Upper lobe of left lung (tissue), 6 donors: ENCODE data around the gene SPTBN1. TPM values are rescaled to one million over a fixed set of nuclear protein-coding genes. Genes with fewer than 3 reads are reported as not detected.

Experiments used
- ATAC-seq, 2 donors: fragments of 200-7000 bp; cut with Tn5 transposase; one replicate each; pipeline ENCODE4 v1.9.1; 2022; ENCODE audit warnings: mild to moderate bottlenecking in 2 of 2, moderate library complexity in 2 of 2; ENCODE audit not compliant: low FRiP score in 2 of 2
- DNase-seq, 2 donors: peaks; one replicate each; pipeline ENCODE4 v3.0.0-alpha.2; 2019 to 2020
- H3K27ac ChIP-seq, 4 donors: fragments of 200-600 bp; sonication (generic); one replicate each; pipeline ENCODE4 v1.5.1; 2016 to 2019
- H3K27me3 ChIP-seq, 4 donors: fragments of 200-600 bp; sonication (generic); one replicate each; pipeline ENCODE4 v1.5.1; 2017 to 2019
- H3K36me3 ChIP-seq, 4 donors: fragments of 200-600 bp; sonication (generic); one replicate each; pipeline ENCODE4 v1.5.1; 2016 to 2019
- H3K4me1 ChIP-seq, 4 donors: fragments of 200-600 bp; sonication (generic); one replicate each; pipeline ENCODE4 v1.5.1; 2018 to 2019
- H3K4me3 ChIP-seq, 4 donors: fragments of 200-600 bp; sonication (generic); one replicate each; pipeline ENCODE4 v1.5.1; 2017 to 2019; ENCODE audit warnings: mild to moderate bottlenecking in 2 of 4, moderate library complexity in 1 of 4
- H3K9me3 ChIP-seq, 4 donors: fragments of 200-600 bp; sonication (generic); one replicate each; pipeline ENCODE4 v1.5.1; 2018 to 2019
- EP300 ChIP-seq, 4 donors: sonication (generic); formaldehyde crosslinking; IDR thresholded peaks; one replicate each; pipeline ENCODE4 v1.5.1; 2017; ENCODE audit warnings: antibody characterized with exemption in 4 of 4, control low read depth in 2 of 4
- POLR2A ChIP-seq, 4 donors: fragments of 450-650 bp; IDR thresholded peaks; one replicate each; pipeline ENCODE4 v1.5.1; 2016 to 2017; ENCODE audit warnings: antibody characterized with exemption in 4 of 4, mild to moderate bottlenecking in 2 of 4
- POLR2AphosphoS5 ChIP-seq, 2 donors: sonication (generic); formaldehyde crosslinking; IDR thresholded peaks; one replicate each; pipeline ENCODE4 v1.5.1; 2017; ENCODE audit warnings: antibody characterized with exemption in 2 of 2
- WGBS, 2 donors: methylation state at CpG; one replicate each; pipeline ENCODE4 v1.1.5; 2017 to 2018; 5-methylcytosine and 5-hydroxymethylcytosine counted together
- total RNA-seq, 6 donors: library from RNA; depleted of rRNA in 4 of 6; stranded (reverse); fragments of >200 nt in 4 of 6; gene quantifications; one replicate each; pipeline versions ENCODE4 v1.1.0 to v1.2.1, GENCODE V29; 2016 to 2021
- TF ChIP-seq, protein P1 (sequence below), 6 experiments: fragments of 450-650 bp in 4 of 6; fragments of 200-600 bp in 2 of 6; sonication (generic) in 2 of 6; IDR thresholded peaks; one replicate each; pipeline ENCODE4 v1.5.1; 2016 to 2019; ENCODE audit warnings: antibody characterized with exemption in 6 of 6
- donor health status: DM: no; HTN: no; CAD: no; lungs with moderate emphysema.
- donor health status: DM: no; HTN: yes; CAD: no; lungs with severe emphysema.

SPTBN1 gene
- total RNA-seq, 6 donors from 2014 or later = 449 to 911 (median 654) TPM

DNA sequence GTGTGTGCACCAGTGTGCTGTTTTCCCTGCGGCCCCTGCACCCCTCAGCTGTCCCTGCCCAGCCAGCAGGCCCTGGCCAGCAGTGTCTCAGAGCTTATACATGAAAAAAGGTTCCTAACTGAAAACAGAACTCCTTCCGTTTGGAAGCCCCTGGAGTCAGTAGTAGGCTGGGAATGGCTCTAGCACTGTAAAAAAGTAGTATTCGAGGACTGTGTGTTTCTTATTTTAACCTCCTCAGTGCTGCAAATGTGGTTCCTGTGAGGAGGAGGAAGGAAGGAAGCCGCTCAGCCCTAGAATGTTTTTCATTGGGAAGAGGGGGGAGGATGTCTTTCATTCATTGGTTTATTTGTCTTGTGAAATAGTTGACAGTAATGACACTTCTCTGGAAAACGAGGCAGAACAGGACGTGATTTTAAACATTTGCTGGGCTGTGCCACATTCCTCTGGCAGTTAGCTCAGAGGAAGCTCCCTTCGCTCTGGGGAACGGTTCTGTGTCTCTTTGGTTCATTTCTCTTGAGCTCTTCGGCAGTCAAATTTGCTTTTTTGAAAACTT lies 103.5 kb downstream of the SPTBN1 start:
- peak overlapping the region; percentile 21 to 66 (median 56) for H3K4me3 ChIP-seq
- H3K4me1 ChIP-seq = peaks cover 55 to 83% (median 64%) of the 10 kb centered on the region in 4 donors
- peak; percentile 41 to 54 for DNase-seq

DNA sequence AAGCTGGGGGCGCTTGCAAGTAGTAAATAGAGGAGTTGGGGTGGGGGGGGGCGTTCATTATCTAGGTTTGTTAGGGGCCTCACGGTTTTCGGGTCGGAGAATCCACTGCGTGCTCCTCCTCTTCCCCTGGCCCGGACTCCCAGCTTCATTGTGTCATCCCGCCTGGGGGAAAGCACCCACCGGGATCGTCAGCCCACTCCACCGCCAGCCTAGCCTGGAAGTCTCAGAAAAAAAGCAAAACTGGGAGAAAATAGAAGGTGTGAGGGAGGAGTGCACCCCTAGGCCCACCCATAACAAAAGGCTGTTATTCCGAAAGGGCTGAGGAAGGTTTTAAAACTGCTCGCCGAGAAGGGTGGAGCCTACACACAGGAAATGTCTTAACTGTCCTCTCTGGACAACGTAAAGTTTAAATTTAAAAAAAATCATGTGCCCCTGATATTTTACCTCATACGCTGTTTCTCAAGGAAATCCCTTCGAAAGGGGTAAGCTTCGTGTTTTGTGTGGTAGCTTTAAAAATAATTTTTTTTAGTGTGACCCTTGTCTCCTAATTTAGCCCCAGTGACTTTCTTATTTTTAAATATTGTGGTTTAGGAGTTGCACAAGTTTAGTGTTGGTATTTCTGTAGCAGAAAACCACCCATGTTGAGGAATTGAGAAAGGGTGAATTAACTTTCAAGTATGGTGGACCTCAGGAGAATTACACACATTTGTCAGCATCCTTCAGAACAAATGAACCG lies 104.2 kb downstream of the SPTBN1 start:
- Histone ChIP-seq H3K36me3 (peaks cover 0 to 9% (median 0%) of the 10 kb centered on the region in 4 donors), H3K4me3 (peak overlapping the region; percentile 20 to 66 (median 56)), H3K9me3 (no peaks in the 10 kb centered on the region), H3K27ac (peak overlapping the region; percentile 93 to 95 (median 94)), H3K27me3 (no peaks in the 10 kb centered on the region), H3K4me1 (peaks cover 51 to 82% (median 61%) of the 10 kb centered on the region in 4 donors)
- DNase-seq = peak in 1 of 2 donors; percentile 53
- 4% methylated on average over 18 to 19 of the region's 19 CpGs for WGBS, 2 donors
- peak; percentile 53 to 55 for ATAC-seq
- TF ChIP-seq, protein P1, sequence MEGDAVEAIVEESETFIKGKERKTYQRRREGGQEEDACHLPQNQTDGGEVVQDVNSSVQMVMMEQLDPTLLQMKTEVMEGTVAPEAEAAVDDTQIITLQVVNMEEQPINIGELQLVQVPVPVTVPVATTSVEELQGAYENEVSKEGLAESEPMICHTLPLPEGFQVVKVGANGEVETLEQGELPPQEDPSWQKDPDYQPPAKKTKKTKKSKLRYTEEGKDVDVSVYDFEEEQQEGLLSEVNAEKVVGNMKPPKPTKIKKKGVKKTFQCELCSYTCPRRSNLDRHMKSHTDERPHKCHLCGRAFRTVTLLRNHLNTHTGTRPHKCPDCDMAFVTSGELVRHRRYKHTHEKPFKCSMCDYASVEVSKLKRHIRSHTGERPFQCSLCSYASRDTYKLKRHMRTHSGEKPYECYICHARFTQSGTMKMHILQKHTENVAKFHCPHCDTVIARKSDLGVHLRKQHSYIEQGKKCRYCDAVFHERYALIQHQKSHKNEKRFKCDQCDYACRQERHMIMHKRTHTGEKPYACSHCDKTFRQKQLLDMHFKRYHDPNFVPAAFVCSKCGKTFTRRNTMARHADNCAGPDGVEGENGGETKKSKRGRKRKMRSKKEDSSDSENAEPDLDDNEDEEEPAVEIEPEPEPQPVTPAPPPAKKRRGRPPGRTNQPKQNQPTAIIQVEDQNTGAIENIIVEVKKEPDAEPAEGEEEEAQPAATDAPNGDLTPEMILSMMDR (IDR thresholded peaks at IDR 0.05) = no peak
- TF ChIP-seq POLR2AphosphoS5 (IDR thresholded peaks at IDR 0.05) (peak in 1 of 2 donors; percentile 25), POLR2A (IDR thresholded peaks at IDR 0.05) (peak in 1 of 4 donors; percentile 59), EP300 (IDR thresholded peaks at IDR 0.05) (no peak)

More for the DNA sequence above, 103.5 kb downstream of the SPTBN1 start:
- peak overlapping the region; percentile 93 to 95 (median 94) for H3K27ac ChIP-seq
- no peaks in the 10 kb centered on the region for H3K9me3 ChIP-seq
- TF ChIP-seq EP300 (IDR thresholded peaks at IDR 0.05) = peak in 2 of 4 donors; percentile 79
- TF ChIP-seq POLR2A (IDR thresholded peaks at IDR 0.05) = peak in 3 of 4 donors; percentile 33 to 65 (median 40)
- TF ChIP-seq, protein P1 (IDR thresholded peaks at IDR 0.05) = no peak
- TF ChIP-seq POLR2AphosphoS5 (IDR thresholded peaks at IDR 0.05) = peak; percentile 79 to 83
- ATAC-seq = peak; percentile 62 to 64
- H3K27me3 ChIP-seq = no peaks in the 10 kb centered on the region
- H3K36me3 ChIP-seq = peaks cover 0 to 7% (median 0%) of the 10 kb centered on the region in 4 donors
- 0 to 1% methylated on average over 9 of the region's 9 CpGs for WGBS, 2 donors

DNA sequence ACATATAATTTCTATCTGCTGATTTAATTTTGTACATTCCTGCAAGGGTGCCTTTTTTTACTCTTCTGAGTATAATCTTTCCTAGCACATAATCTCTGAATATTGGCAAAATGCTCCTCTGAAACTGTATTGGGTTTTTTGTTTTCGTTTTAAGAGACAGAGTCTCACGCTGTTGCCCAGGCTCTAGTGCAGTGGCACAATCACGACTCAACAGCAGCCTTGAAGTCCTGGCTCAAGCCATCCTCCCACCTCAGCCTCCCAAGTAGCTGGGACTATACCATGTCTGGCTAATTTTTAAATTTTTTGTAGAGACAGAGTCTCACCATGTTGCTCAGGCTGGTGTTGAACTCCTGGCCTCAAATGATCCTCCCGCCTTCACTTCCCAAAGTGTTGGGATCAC lies 104.9 kb downstream of the SPTBN1 start:
- 34 to 50% methylated on average over 3 to 4 of the region's 4 CpGs for WGBS, 2 donors
- Histone ChIP-seq H3K27me3 (no peaks in the 10 kb centered on the region), H3K9me3 (no peaks in the 10 kb centered on the region), H3K36me3 (peaks cover 0 to 9% (median 0%) of the 10 kb centered on the region in 4 donors), H3K4me3 (peak overlapping the region in 3 of 4 donors; percentile 53 to 66 (median 58)), H3K27ac (peak overlapping the region; percentile 93 to 95 (median 94)), H3K4me1 (peaks cover 45 to 80% (median 59%) of the 10 kb centered on the region in 4 donors)
- TF ChIP-seq POLR2AphosphoS5 (IDR thresholded peaks at IDR 0.05) (no peak), POLR2A (IDR thresholded peaks at IDR 0.05) (no peak), EP300 (IDR thresholded peaks at IDR 0.05) (no peak)
- TF ChIP-seq, protein P1 (IDR thresholded peaks at IDR 0.05) = no peak
- ATAC-seq (no peak), DNase-seq (no peak)

DNA sequence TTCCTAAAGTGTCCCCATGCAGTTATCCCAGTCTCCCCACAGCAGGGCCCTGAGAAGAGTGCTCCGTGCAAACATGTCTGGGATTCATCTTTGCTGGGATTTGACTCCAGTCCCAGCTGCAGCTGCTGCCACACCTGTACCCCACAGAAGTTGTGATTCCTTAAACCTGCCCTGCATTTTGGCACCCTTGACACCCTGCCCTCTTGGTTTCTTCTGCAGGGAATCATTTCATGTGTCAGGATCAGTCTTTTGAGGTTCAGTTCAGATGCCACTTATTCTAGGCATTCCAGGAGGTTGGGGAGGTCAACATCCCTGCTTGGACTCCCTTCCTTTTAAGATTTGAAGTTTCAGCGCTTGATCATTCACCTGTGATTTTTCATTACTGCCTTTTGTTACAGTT lies 108.3 kb downstream of the SPTBN1 start:
- no peak overlapping the region for H3K4me3 ChIP-seq
- TF ChIP-seq POLR2AphosphoS5 (IDR thresholded peaks at IDR 0.05) (no peak), EP300 (IDR thresholded peaks at IDR 0.05) (no peak), POLR2A (IDR thresholded peaks at IDR 0.05) (no peak)
- TF ChIP-seq, protein P1 (IDR thresholded peaks at IDR 0.05) = no peak
- H3K9me3 ChIP-seq = no peaks in the 10 kb centered on the region
- WGBS, 2 donors = 97% methylated on average over 2 of the region's 2 CpGs
- no peaks in the 10 kb centered on the region for H3K27me3 ChIP-seq
- H3K36me3 ChIP-seq = peaks cover 0 to 12% (median 0%) of the 10 kb centered on the region in 4 donors
- DNase-seq (no peak), ATAC-seq (no peak)
- H3K27ac ChIP-seq = peak overlapping the region in 2 of 4 donors; percentile 19 to 67
- H3K4me1 ChIP-seq = peaks cover 41 to 72% (median 56%) of the 10 kb centered on the region in 4 donors
